Mammary epithelial cell (primary cell): ENCODE measurements around the gene CNIH4.

Experiments
- EZH2 ChIP-seq: IDR thresholded peaks from 2 replicates; pipeline ENCODE4 v1.6.1; 2012; ENCODE audit warnings: low read length, inconsistent platforms, borderline replicate concordance
- TF ChIP-seq, protein P1 (sequence below), 2 donors: IDR thresholded peaks in 1 of 2; conservative IDR thresholded peaks in 1 of 2; 2 replicates each; pipeline ENCODE4 v1.5.1; 2011 to 2012; ENCODE audit warnings: inconsistent platforms in 2 of 2, low read length in 2 of 2, mild to moderate bottlenecking in 2 of 2, control low read depth in 1 of 2, low read depth in 1 of 2; ENCODE audit not compliant: insufficient read depth in 1 of 2; ENCODE audit errors: extremely low read depth in 1 of 2

DNA sequence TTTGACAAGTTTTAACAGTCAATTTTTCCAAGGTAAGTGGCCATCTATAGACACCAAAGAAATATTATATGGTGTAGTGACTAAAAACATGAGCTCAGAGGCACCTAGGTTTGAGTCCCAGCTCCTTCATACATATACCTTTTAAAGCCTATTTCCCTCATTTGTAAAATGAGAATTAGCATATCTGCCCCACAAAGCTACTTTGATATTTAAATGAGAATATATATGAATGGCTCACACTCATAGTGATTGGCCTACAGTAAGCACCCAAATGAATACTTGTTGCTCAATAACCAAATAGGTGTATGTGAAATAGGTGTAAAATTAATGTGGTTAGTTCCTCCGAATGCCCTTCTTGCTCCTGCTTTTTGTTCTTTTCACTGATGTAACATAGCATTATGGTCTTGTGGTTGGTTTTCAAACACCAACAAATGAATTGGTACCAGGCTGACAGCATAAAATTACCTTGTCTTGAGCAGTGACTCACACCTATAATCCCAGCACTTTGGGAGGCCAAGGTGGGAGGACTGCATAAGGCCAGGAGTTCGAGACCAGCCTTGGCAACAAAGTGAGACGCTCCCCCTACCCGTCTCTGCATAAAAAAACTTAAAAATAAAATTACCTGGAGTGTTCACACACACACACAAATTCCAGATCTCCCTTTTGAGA, 25.3 kb downstream of the CNIH4 start:
- TF ChIP-seq, protein P1, sequence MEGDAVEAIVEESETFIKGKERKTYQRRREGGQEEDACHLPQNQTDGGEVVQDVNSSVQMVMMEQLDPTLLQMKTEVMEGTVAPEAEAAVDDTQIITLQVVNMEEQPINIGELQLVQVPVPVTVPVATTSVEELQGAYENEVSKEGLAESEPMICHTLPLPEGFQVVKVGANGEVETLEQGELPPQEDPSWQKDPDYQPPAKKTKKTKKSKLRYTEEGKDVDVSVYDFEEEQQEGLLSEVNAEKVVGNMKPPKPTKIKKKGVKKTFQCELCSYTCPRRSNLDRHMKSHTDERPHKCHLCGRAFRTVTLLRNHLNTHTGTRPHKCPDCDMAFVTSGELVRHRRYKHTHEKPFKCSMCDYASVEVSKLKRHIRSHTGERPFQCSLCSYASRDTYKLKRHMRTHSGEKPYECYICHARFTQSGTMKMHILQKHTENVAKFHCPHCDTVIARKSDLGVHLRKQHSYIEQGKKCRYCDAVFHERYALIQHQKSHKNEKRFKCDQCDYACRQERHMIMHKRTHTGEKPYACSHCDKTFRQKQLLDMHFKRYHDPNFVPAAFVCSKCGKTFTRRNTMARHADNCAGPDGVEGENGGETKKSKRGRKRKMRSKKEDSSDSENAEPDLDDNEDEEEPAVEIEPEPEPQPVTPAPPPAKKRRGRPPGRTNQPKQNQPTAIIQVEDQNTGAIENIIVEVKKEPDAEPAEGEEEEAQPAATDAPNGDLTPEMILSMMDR (conservative IDR thresholded peaks at IDR 0.05 in 1 of 2, IDR thresholded peaks at IDR 0.05 in 1 of 2; ENCODE audit: extremely low read depth in 1 of 2, insufficient read depth in 1 of 2, low read depth in 1 of 2, low read length in 2 of 2): no peak
- TF ChIP-seq EZH2: no peak
